GM12891 (cell line): ENCODE results near the gene TOR1B.

Experiments
- DNase-seq: peaks from one replicate; pipeline ENCODE4 v3.0.0; 2011; ENCODE audit warnings: low spot score; ENCODE audit not compliant: insufficient read length
- FAIRE-seq: peaks from 2 replicates; lab custom pipeline; 2011; peaks lifted over from hg19 to GRCh38; lab: Jason Lieb, UNC
- PAX5 ChIP-seq: IDR thresholded peaks from 2 replicates; pipeline ENCODE4 v1.6.1; 2011; ENCODE audit warnings: low read length, moderate library complexity, mild to moderate bottlenecking; ENCODE audit not compliant: insufficient read depth, severe bottlenecking
- POLR2A ChIP-seq: IDR thresholded peaks from 2 replicates; pipeline ENCODE4 v1.6.1; 2011; ENCODE audit warnings: low read depth, low read length, control low read depth
- POLR2AphosphoS5 ChIP-seq: IDR thresholded peaks from 2 replicates; pipeline ENCODE4 v1.6.1; 2011; ENCODE audit warnings: low read depth, low read length, control low read depth
- POU2F2 ChIP-seq: IDR thresholded peaks from 2 replicates; pipeline ENCODE4 v1.6.1; 2011; ENCODE audit warnings: low read depth, mild to moderate bottlenecking, control low read depth, low read length, moderate library complexity
- SPI1 ChIP-seq: IDR thresholded peaks from 2 replicates; pipeline ENCODE4 v1.6.1; 2011; ENCODE audit warnings: low read depth, low read length, control low read depth
- TAF1 ChIP-seq: IDR thresholded peaks from 2 replicates; pipeline ENCODE4 v1.6.1; 2011; ENCODE audit warnings: low read depth, low read length, control low read depth

Gene TOR1B

GRCh38 chr9:129840034-129840433, 37.0 kb downstream of the TOR1B start:
- DNase-seq (no peak), FAIRE-seq (no peak)

GRCh38 chr9:129841071-129841470, 38.1 kb downstream of the TOR1B start:
- DNase-seq, result no peak
- FAIRE-seq, result no peak
- TF ChIP-seq TAF1 (no peak), SPI1 (no peak), POU2F2 (no peak), POLR2AphosphoS5 (no peak), PAX5 (no peak), POLR2A (no peak)

More at GRCh38 chr9:129840034-129840433, 37.0 kb downstream of the TOR1B start:
- TF ChIP-seq SPI1, result no peak
- TF ChIP-seq POU2F2, result no peak
- TF ChIP-seq POLR2AphosphoS5, result no peak
- no peak for TF ChIP-seq PAX5
- no peak for TF ChIP-seq POLR2A
- no peak for TF ChIP-seq TAF1

GRCh38 chr9:129845373-129845772, 42.4 kb downstream of the TOR1B start:
- DNase-seq (no peak), FAIRE-seq (no peak)
- TF ChIP-seq POLR2A (no peak), SPI1 (no peak), TAF1 (no peak), POU2F2 (no peak), POLR2AphosphoS5 (no peak), PAX5 (no peak)

GRCh38 chr9:129848712-129849441, 45.9 kb downstream of the TOR1B start:
- no peak for TF ChIP-seq POU2F2
- TF ChIP-seq SPI1, result no peak
- TF ChIP-seq TAF1, result no peak
- no peak for TF ChIP-seq PAX5
- TF ChIP-seq POLR2AphosphoS5, result no peak
- no peak for TF ChIP-seq POLR2A
- FAIRE-seq, result no peak

GRCh38 chr9:129849901-129850300, 46.9 kb downstream of the TOR1B start:
- no peak for FAIRE-seq
- DNase-seq, result no peak

More at GRCh38 chr9:129848712-129849441, 45.9 kb downstream of the TOR1B start:
- no peak for DNase-seq

GRCh38 chr9:129850821-129851550, 48.0 kb downstream of the TOR1B start:
- no peak for FAIRE-seq
- TF ChIP-seq TAF1, result no peak
- no peak for TF ChIP-seq POU2F2
- TF ChIP-seq SPI1, result no peak
- TF ChIP-seq POLR2A, result no peak
- no peak for TF ChIP-seq POLR2AphosphoS5
- TF ChIP-seq PAX5, result no peak

More at GRCh38 chr9:129849901-129850300, 46.9 kb downstream of the TOR1B start:
- no peak for TF ChIP-seq POLR2AphosphoS5
- TF ChIP-seq PAX5, result no peak
- TF ChIP-seq POLR2A, result no peak
- TF ChIP-seq POU2F2, result no peak
- TF ChIP-seq TAF1, result no peak
- TF ChIP-seq SPI1, result no peak

GRCh38 chr9:129851821-129852220, 48.8 kb downstream of the TOR1B start:
- FAIRE-seq (no peak), DNase-seq (no peak)
- TF ChIP-seq SPI1 (no peak), PAX5 (no peak), TAF1 (no peak), POLR2AphosphoS5 (no peak), POLR2A (no peak), POU2F2 (no peak)

More at GRCh38 chr9:129850821-129851550, 48.0 kb downstream of the TOR1B start:
- DNase-seq, result no peak

- TF ChIP-seq POLR2AphosphoS5 (no peak), TAF1 (no peak), PAX5 (no peak), POLR2A (no peak), SPI1 (no peak), POU2F2 (no peak)
- DNase-seq (no peak), FAIRE-seq (no peak)
Measured at GRCh38 chr9:129852579-129852978, 49.6 kb downstream of the TOR1B start.

- TF ChIP-seq POLR2A (no peak), TAF1 (no peak), SPI1 (no peak), POU2F2 (no peak), POLR2AphosphoS5 (no peak)
- no peak for FAIRE-seq
- DNase-seq, result no peak
Measured at GRCh38 chr9:129853614-129854013, 50.6 kb downstream of the TOR1B start.

- no peak for FAIRE-seq
- TF ChIP-seq POLR2A (no peak), POLR2AphosphoS5 (no peak), TAF1 (no peak), PAX5 (no peak), SPI1 (no peak), POU2F2 (no peak)
- no peak for DNase-seq
Measured at GRCh38 chr9:129854588-129855110, 51.7 kb downstream of the TOR1B start.
